HAP-1 (cell line): ENCODE results near the gene CLDN7.
"Not testable (repeated sequence)": the region's sequence is repeated elsewhere in the genome, so short reads cannot be mapped to it uniquely, and the experiment has no call there.

Source experiments
- DNase-seq, 2 experiments: peaks; one replicate each; pipeline ENCODE4 v3.0.0-alpha.2; 2016 to 2020; ENCODE audit warnings: low spot score in 2 of 2
- H3K27me3 ChIP-seq: fragments of 250-450 bp; sonication (Bioruptor Pico); 2 replicates; pipeline ENCODE4 v1.5.1; 2020; ENCODE audit warnings: low read depth, mild to moderate bottlenecking, moderate library complexity
- H3K36me3 ChIP-seq: fragments of 250-450 bp; sonication (Bioruptor Pico); replicated peaks from 2 replicates; pipeline ENCODE4 v1.5.1; 2020; ENCODE audit warnings: mild to moderate bottlenecking
- H3K4me1 ChIP-seq: fragments of 250-450 bp; sonication (Bioruptor Pico); 2 replicates; pipeline ENCODE4 v1.5.1; 2020; ENCODE audit warnings: mild to moderate bottlenecking
- H3K4me3 ChIP-seq: fragments of 250-450 bp; sonication (Bioruptor Pico); 2 replicates; pipeline ENCODE4 v1.5.1; 2020; ENCODE audit warnings: mild to moderate bottlenecking, moderate library complexity
- H3K9me3 ChIP-seq: fragments of 250-450 bp; sonication (Bioruptor Pico); 2 replicates; pipeline ENCODE4 v1.5.1; 2020; ENCODE audit warnings: mild to moderate bottlenecking, moderate library complexity
- in situ Hi-C: fragments of 300-500 bp; cut with MboI; formaldehyde crosslinking; loops from 3 replicates; pipeline ENCODE4 v1.14.3; 2020; ENCODE audit warnings: low sequenced_read_pairs, inconsistent platforms, mixed read lengths

Gene CLDN7

GRCh38 chr17:7254511-7254910, 7.8 kb downstream of the CLDN7 start:
- Histone ChIP-seq H3K27me3 (no peaks in the 10 kb centered on the region), H3K36me3 (peaks cover 46% of the 10 kb centered on the region), H3K4me1 (peaks cover 15% of the 10 kb centered on the region), H3K4me3 (no peak overlapping the region), H3K9me3 (no peaks in the 10 kb centered on the region)
- no peak for DNase-seq
- in situ Hi-C loops: no loop called here

DNA sequence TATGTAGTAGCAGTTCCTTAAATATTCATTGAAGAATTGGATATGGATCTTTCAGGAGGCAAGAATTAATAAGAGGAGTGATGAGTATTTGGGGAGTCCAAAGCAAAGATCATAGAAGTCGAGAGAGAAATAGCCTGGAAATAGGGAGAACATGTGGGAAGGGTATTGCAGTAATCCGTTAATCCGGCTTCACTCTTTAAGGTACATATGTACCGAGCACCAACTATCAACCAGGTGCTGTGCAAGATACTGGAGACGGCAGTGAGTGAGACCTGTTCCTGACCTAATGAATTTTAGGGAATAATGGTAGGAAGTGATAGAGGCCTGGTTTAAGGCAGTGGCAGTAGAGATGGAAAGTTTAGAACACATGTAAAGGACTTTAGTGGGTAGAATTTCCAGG, 9.2 kb downstream of the CLDN7 start:
- in situ Hi-C loops: no loop called here

GRCh38 chr17:7252176-7253043, 9.9 kb downstream of the CLDN7 start, which contains the start of gene ELP5:
TSS of gene ELP5 (plus strand) at chr17:7252215. CDS start at chr17:7252551, 336 bp downstream.
- Histone ChIP-seq H3K36me3 (peaks cover 28% of the 10 kb centered on the region), H3K4me1 (peaks cover 16% of the 10 kb centered on the region), H3K27me3 (no peaks in the 10 kb centered on the region), H3K4me3 (peak within 1 kb of the TSS; percentile 99), H3K9me3 (no peaks in the 10 kb centered on the region)
- peak; percentile 89 to 96 for DNase-seq
- in situ Hi-C loops: no loop called here

More for the DNA sequence above, 9.2 kb downstream of the CLDN7 start:
- H3K27me3 ChIP-seq: no peaks in the 10 kb centered on the region
- H3K36me3 ChIP-seq: peaks cover 35% of the 10 kb centered on the region
- no peak for DNase-seq
- H3K4me3 ChIP-seq: peak overlapping the region; percentile 99
- no peaks in the 10 kb centered on the region for H3K9me3 ChIP-seq
- peaks cover 16% of the 10 kb centered on the region for H3K4me1 ChIP-seq

DNA sequence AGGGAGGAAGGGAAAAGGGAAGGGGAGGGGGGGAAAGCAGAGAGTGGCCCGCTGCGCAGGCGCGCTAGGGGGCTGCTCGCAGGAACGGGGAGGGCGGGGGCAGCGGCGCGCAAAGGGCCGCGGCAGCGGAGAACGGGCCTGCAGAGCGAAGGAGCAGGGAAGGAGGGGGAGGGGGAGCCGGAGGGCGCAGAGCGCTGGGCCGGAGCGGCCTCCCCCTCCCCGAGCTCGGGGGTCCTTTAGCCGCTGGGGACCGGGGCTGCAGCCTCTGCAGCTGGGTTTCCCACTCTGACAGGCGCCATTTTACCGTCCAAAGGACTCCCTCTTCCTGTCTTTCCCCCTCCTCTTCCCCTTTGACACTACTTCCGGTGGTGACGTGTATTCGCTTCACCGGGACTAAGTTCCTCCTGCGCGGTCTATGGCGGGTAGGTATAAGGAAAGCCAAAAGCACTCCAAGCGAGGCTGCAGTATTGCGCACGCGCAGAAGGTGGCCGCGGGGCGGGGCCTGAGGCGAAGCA, 10.6 kb downstream of the CLDN7 start, which contains the start of gene CTDNEP1:
CTDNEP1 (minus strand) TSS at position 74 of the 515 bp plus-strand sequence. CDS start 438 bp downstream, outside the sequence.
- H3K27me3 ChIP-seq: no peaks in the 10 kb centered on the region
- H3K4me3 ChIP-seq: peak within 1 kb of the TSS; percentile 99
- DNase-seq: peak; percentile 97 to 99
- in situ Hi-C loops: no loop called here
- peaks cover 16% of the 10 kb centered on the region for H3K4me1 ChIP-seq
- H3K9me3 ChIP-seq: no peaks in the 10 kb centered on the region
- peaks cover 27% of the 10 kb centered on the region for H3K36me3 ChIP-seq

DNA sequence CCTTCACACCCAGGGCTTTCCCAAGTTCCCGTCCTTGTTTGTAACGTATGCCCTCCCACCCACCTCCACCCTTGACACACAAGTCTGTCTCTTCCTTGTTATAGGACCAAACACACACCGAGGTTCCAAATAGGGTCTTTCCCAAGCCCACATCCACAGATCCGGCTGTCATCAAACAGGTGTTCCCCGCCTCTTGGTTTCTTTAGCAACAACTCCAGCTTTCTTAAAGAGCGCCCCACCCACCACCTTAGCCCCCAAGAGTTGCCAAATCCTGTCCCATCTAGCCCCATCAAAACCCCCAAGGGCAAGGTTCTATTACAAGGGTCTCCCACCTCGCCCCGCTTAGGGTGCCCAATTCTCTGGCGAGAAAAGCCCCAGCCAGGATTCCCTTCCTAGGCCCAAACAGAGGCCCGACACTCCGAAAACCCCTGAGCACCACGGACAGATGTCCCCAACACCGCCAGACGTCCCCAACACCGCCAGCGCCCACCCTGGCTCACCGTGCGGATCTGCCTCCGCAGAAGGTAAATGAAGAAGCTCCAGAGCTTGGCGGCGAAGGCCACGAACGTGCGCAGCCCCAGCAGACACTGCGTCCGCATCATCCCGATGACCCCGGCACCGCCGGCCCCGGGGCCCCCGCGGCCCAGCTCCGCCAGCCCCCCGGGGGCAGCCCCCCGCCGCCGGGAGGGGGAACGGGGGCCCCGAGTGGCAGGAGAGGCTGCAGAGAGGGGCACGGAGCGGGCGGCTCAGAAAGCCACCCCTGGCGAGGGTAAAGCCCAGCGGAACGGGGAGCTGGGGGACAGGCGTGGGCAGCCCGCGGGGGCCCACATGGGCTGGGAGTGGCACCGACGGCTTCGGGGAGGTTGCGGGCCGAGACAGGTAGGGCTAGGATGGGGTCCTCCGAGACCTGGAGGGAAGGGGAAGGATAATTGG, 11.3 kb downstream of the CLDN7 start:
- Histone ChIP-seq H3K9me3 (no peaks in the 10 kb centered on the region), H3K27me3 (no peaks in the 10 kb centered on the region), H3K4me3 (peak overlapping the region; percentile 99), H3K36me3 (peaks cover 27% of the 10 kb centered on the region), H3K4me1 (peaks cover 16% of the 10 kb centered on the region)
- in situ Hi-C loops: no loop called here
- no peak for DNase-seq

- Histone ChIP-seq H3K9me3 (no peaks in the 10 kb centered on the region), H3K4me3 (peak overlapping the region; percentile 99), H3K36me3 (peaks cover 34% of the 10 kb centered on the region), H3K27me3 (no peaks in the 10 kb centered on the region), H3K4me1 (peaks cover 16% of the 10 kb centered on the region)
- no peak for DNase-seq
- in situ Hi-C loops: loop anchor here (10.0 to 25.0 kb wide), 2 partner anchors 235 to 912 kb away; partner anchors contain the start of genes PER1, POLR2A, SLC35G6 and VAMP2
Observed at GRCh38 chr17:7249830-7250229, 12.4 kb downstream of the CLDN7 start.

- Histone ChIP-seq H3K27me3 (no peaks in the 10 kb centered on the region), H3K4me1 (peaks cover 16% of the 10 kb centered on the region), H3K36me3 (peaks cover 35% of the 10 kb centered on the region), H3K4me3 (no peak overlapping the region; the same call in 1 of the 2 replicates), H3K9me3 (no peaks in the 10 kb centered on the region)
- DNase-seq: no peak
- in situ Hi-C loops: loop anchor here (10.0 to 25.0 kb wide), 2 partner anchors 236 to 913 kb away; partner anchors contain the start of genes PER1, POLR2A, SLC35G6 and VAMP2
Observed at GRCh38 chr17:7249214-7249613, 13.1 kb downstream of the CLDN7 start.

- H3K9me3 ChIP-seq: no peaks in the 10 kb centered on the region
- peaks cover 16% of the 10 kb centered on the region for H3K4me1 ChIP-seq
- H3K27me3 ChIP-seq: no peaks in the 10 kb centered on the region
- DNase-seq: no peak
- in situ Hi-C loops: loop anchor here (10.0 to 25.0 kb wide), 2 partner anchors 236 to 914 kb away; partner anchors contain the start of genes PER1, POLR2A, SLC35G6 and VAMP2
- peaks cover 36% of the 10 kb centered on the region for H3K36me3 ChIP-seq
- H3K4me3 ChIP-seq: no peak overlapping the region
Observed at GRCh38 chr17:7248796-7249195, 13.5 kb downstream of the CLDN7 start.

DNA sequence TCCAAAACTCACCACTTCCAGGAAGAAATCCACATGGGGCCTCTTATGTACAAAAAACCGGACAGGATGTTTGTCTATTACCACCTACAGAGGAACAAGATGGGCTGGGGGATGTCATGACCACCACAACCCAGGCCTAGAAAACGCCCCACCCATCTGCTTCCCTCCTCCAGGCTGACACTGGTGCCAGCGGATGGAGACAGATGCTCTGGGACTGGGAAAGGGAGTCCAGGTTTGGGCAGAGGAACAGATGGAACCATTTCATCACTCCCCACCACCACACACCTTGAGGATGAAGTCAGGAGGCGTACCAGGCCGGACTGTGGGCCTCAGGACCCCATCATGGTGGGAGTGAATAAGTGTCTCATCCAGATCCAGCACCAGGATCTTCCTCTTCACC, 15.5 kb downstream of the CLDN7 start:
- in situ Hi-C loops: loop anchor here (10.0 to 25.0 kb wide), 2 partner anchors 238 to 916 kb away; partner anchors contain the start of genes PER1, POLR2A, SLC35G6 and VAMP2
- no peaks in the 10 kb centered on the region for H3K27me3 ChIP-seq
- no peak for DNase-seq
- peaks cover 39% of the 10 kb centered on the region for H3K36me3 ChIP-seq
- no peaks in the 10 kb centered on the region for H3K9me3 ChIP-seq
- H3K4me3 ChIP-seq: no peak overlapping the region
- H3K4me1 ChIP-seq: peaks cover 12% of the 10 kb centered on the region

GRCh38 chr17:7243838-7244237, 18.4 kb downstream of the CLDN7 start:
- H3K27me3 ChIP-seq, H3K4me3 ChIP-seq, DNase-seq, H3K9me3 ChIP-seq: not testable (repeated sequence)
- in situ Hi-C loops: loop anchor here (10.0 to 25.0 kb wide), 2 partner anchors 241 to 918 kb away; partner anchors contain the start of genes PER1, POLR2A, SLC35G6 and VAMP2
- Histone ChIP-seq H3K4me1 (peaks cover 14% of the 10 kb centered on the region), H3K36me3 (peaks cover 59% of the 10 kb centered on the region)

DNA sequence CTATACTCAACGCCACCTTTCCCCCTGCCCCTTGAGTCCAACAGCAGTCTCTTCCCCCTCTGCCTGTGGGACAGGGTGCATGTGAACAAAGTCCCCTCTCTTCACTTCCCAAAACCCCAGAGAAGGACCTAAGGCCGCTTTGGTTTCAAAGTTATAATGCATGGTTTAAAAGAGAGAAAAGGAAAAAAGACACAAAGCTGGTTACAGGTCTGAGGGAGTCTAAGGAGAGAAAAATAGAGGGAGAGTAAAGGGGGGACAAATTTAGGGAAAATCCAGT, 18.9 kb downstream of the CLDN7 start:
- Histone ChIP-seq H3K4me1 (peaks cover 14% of the 10 kb centered on the region), H3K4me3 (peak overlapping the region; percentile 71), H3K27me3 (no peaks in the 10 kb centered on the region), H3K9me3 (no peaks in the 10 kb centered on the region; the same call in 1 of the 2 replicates), H3K36me3 (peaks cover 56% of the 10 kb centered on the region)
- in situ Hi-C loops: loop anchor here (10.0 to 25.0 kb wide), 2 partner anchors 241 to 919 kb away; partner anchors contain the start of genes PER1, POLR2A, SLC35G6 and VAMP2
- no peak for DNase-seq

DNA sequence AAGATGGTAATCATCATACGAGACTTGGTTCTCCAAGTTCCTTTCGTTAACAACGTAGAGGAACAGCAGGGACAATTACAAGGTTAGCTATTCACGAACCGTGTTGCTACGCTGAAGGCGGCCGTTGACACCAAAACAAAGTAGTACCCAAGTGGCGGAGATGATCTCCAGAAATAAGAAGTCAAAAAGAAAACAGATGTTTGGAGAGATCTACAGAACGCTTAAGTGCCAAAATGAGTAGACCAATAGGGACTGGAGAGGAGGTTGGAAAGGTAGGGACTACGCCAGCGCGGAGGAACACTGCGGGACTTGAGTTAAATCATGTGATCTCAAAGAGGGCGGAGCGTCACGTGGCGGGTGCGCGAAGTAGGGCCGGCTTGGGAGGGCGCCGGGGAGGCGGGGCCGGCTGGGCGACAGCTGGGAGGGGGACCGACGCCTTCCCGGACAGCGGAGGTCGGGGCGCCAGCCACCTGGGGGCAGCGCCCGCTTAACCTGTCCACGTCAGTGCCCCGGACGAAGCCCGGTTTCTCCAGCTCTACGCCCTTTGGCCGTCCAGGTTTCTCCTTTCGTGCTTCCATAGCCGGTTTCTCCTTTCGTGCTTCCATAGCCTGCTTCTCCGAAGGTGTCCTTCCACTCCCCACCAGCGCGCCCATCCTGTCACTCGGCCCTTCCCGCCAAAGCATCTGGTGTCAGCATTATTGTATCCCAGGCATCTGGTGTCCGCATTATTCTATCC, 19.4 kb downstream of the CLDN7 start:
- no peaks in the 10 kb centered on the region for H3K27me3 ChIP-seq
- H3K4me1 ChIP-seq: peaks cover 14% of the 10 kb centered on the region
- H3K4me3 ChIP-seq: peak overlapping the region; percentile 71
- H3K9me3 ChIP-seq: no peaks in the 10 kb centered on the region; the same call in 1 of the 2 replicates
- peak; percentile 83 to 97 for DNase-seq
- in situ Hi-C loops: loop anchor here (10.0 to 25.0 kb wide), 2 partner anchors 242 to 919 kb away; partner anchors contain the start of genes PER1, POLR2A, SLC35G6 and VAMP2
- H3K36me3 ChIP-seq: peaks cover 56% of the 10 kb centered on the region
